ENCODE results near the gene GGTA1.

DNA sequence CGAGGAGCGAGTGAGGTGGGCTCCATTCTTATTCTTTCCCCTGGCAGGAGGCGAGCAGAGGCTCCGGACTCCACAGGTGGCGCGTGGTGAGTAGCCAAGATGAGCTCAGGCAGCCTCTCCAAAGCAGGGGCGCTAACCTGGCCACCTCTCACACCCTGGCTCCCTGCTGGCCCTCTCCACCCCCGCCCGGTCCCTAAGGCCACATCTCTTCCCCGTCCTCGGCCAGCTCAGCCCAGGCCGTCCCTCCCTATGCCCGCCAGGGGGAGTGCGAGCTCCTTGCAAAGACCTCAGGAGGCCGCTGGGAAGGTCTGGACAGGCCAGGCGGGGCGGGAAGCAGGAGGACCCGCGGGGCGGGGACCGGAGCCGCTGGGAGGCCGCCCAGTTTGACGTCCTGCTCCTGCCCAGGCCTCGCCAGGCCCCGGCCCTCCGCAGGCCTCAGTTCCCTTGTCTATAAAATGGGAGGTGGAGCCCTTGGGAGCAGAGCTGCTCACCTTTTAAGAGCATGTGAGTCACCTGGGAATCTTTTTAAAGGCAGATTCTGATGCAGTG is 46.3 kb upstream of the GGTA1 start:
- TF ChIP-seq, protein P1, sequence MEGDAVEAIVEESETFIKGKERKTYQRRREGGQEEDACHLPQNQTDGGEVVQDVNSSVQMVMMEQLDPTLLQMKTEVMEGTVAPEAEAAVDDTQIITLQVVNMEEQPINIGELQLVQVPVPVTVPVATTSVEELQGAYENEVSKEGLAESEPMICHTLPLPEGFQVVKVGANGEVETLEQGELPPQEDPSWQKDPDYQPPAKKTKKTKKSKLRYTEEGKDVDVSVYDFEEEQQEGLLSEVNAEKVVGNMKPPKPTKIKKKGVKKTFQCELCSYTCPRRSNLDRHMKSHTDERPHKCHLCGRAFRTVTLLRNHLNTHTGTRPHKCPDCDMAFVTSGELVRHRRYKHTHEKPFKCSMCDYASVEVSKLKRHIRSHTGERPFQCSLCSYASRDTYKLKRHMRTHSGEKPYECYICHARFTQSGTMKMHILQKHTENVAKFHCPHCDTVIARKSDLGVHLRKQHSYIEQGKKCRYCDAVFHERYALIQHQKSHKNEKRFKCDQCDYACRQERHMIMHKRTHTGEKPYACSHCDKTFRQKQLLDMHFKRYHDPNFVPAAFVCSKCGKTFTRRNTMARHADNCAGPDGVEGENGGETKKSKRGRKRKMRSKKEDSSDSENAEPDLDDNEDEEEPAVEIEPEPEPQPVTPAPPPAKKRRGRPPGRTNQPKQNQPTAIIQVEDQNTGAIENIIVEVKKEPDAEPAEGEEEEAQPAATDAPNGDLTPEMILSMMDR (IDR thresholded peaks at IDR 0.05) = peak; percentile 95 to 99 (median 97)
- TF ChIP-seq POLR2A (IDR thresholded peaks at IDR 0.05; ENCODE audit: low read depth) (no peak), POLR2AphosphoS5 (IDR thresholded peaks at IDR 0.05) (peak; percentile 15 to 75)
